Measurements from ENCODE around the gene NOS3.
A peak's percentile ranks its signal among the peaks of the same experiment; 100 is the strongest.
"Not testable (repeated sequence)": the region's sequence is repeated elsewhere in the genome, so short reads cannot be mapped to it uniquely, and the experiment has no call there.

NOS3 gene

DNA sequence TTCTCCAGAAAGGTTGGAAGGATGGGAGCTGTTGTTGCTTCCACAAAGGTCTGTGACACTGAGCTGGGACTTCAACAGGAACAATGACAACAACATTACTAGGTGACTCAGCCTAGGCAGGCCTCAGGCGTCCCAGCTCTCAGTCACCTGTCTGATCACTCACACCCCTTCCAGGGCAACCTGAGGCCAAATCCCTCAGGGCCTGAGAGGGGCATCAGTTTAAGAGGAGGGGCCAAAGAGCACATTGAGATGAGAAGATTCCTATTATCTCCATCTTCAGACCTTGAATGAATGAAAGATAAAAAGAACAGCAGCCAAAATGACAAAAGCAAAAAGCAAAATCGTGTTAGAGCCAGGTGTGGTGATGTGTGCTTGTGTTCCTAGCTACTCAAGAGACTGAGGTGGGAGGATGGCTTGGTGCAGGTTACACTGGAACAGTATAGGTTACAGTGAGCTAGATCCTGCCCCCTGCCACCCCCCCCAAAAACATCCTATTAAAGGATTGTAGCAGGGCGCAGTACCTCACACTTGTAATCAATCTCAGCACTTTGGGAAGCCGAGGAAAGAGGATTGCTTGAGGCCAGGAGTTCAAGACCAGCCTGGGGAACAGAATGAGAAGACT lies 33.7 kb downstream of the NOS3 start, which contains the start of gene ATG9B:
Gene ATG9B, minus strand, starts transcription at position 60 of the 622 bp plus-strand sequence. CDS start 71 bp downstream, outside the sequence.
- no peak within 1 kb of the TSS for H3K4me3 ChIP-seq (ENCODE audit: low read depth, low read length)
- TF ChIP-seq, protein P1, sequence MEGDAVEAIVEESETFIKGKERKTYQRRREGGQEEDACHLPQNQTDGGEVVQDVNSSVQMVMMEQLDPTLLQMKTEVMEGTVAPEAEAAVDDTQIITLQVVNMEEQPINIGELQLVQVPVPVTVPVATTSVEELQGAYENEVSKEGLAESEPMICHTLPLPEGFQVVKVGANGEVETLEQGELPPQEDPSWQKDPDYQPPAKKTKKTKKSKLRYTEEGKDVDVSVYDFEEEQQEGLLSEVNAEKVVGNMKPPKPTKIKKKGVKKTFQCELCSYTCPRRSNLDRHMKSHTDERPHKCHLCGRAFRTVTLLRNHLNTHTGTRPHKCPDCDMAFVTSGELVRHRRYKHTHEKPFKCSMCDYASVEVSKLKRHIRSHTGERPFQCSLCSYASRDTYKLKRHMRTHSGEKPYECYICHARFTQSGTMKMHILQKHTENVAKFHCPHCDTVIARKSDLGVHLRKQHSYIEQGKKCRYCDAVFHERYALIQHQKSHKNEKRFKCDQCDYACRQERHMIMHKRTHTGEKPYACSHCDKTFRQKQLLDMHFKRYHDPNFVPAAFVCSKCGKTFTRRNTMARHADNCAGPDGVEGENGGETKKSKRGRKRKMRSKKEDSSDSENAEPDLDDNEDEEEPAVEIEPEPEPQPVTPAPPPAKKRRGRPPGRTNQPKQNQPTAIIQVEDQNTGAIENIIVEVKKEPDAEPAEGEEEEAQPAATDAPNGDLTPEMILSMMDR (IDR thresholded peaks at IDR 0.05; ENCODE audit: low read depth, low read length): no peak

DNA sequence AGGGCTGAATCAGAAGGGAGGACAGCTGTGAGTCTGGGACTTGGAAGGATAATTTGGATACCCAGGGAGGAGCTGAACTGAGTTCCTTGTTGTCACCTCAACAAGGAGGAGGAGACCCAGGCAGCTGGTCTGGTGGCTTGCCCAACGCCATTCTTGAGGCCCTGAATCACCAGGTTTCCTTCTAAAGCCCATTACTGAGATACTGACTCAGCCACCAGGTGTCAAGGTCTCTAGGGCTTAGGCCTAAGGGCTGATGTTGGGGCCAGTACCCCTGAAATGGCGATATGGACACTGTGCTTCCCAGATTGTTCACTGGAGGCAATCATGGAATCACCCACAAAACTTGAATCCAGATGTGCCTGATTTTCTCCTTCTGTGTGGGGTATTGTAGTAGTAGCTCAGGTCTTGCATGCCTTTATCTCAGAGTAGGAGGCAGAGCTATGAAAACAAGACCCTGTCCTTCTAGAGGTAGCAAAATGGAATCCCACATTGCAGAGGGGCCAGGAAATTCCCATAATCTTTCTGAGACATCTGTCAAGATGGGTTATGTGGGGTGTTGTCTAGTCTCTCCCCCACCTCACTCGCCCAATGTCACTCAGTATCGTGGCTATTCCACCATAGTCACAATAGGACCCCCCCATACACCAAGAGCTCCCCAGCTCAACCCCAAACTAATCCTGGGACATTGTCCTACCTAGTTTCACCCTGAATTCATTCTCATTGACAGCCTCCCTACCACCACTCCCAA lies 35.3 kb downstream of the NOS3 start:
- TF ChIP-seq, protein P1 (IDR thresholded peaks at IDR 0.05; ENCODE audit: low read depth, low read length): no peak
- no peak overlapping the region for H3K4me3 ChIP-seq (ENCODE audit: low read depth, low read length)

- not testable (repeated sequence) for H3K4me3 ChIP-seq (ENCODE audit: low read depth, low read length)
Observed at GRCh38 chr7:151026771-151027727, 36.2 kb downstream of the NOS3 start.

- H3K4me3 ChIP-seq (ENCODE audit: low read depth, low read length): peak overlapping the region; percentile 90
Observed at GRCh38 chr7:151027728-151028130, 36.9 kb downstream of the NOS3 start.

GRCh38 chr7:151028131-151028947 lies 37.5 kb downstream of the NOS3 start, which contains the start of gene ABCB8:
Gene ABCB8, plus strand, starts transcription at chr7:151028450. Its CDS starts 66 bp downstream, at chr7:151028516.
- peak within 1 kb of the TSS; percentile 90 for H3K4me3 ChIP-seq (ENCODE audit: low read depth, low read length)
- TF ChIP-seq, protein P1 (IDR thresholded peaks at IDR 0.05; ENCODE audit: low read depth, low read length): peak; percentile 22

- TF ChIP-seq, protein P1 (IDR thresholded peaks at IDR 0.05; ENCODE audit: low read depth, low read length): no peak
- H3K4me3 ChIP-seq (ENCODE audit: low read depth, low read length): peak overlapping the region; percentile 90
Observed at GRCh38 chr7:151028948-151029501, 38.2 kb downstream of the NOS3 start.

DNA sequence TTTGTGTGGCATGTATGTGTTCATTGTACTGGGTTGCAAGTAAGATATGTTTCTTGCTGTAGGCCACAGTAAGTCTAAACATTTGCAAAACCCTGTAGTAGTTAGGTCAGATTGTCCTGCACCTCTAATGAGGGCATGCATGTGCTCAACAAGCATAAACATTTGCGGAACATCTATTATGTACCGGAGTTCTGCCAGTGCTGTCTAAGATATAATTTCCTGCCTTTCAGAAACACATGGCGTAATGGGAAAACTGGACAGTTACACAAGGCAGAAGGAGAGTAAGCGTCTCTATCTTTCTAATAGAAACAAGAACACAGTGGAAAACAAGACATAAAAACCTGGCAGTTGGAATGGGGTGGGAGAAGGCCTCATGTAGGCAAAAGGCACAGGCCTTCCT lies 40.2 kb downstream of the NOS3 start:
- H3K4me3 ChIP-seq (ENCODE audit: low read depth, low read length): no peak overlapping the region
- TF ChIP-seq, protein P1 (IDR thresholded peaks at IDR 0.05; ENCODE audit: low read depth, low read length): no peak
